Adrenal gland (tissue), 12 donors: ENCODE measurements around the gene TIMM17A. TPM values are rescaled to one million over a fixed set of nuclear protein-coding genes. Genes with fewer than 3 reads are reported as not detected.

Experiments
- DNase-seq, 7 donors: peaks; one replicate each; pipeline ENCODE4 v3.0.0-alpha.2; 2019 to 2020
- H3K27ac ChIP-seq, 5 donors: fragments of 200-600 bp; sonication (generic) in 4 of 5; 1 replicate in 3 of 5; 2 replicates in 2 of 5; pipeline versions ENCODE4 v1.5.1 to v1.8.0; 2016 to 2020; ENCODE audit warnings: mild to moderate bottlenecking in 1 of 5
- H3K27me3 ChIP-seq: fragments of 200-600 bp; 2 replicates; pipeline ENCODE4 v1.8.0; 2021
- H3K36me3 ChIP-seq, 2 donors: fragments of 200-600 bp; replicated peaks in 1 of 2; 1 replicate in 1 of 2; 2 replicates in 1 of 2; pipeline versions ENCODE4 v1.5.1 to v1.8.0; 2018 to 2022
- H3K4me1 ChIP-seq, 2 donors: fragments of 200-600 bp; replicated peaks in 1 of 2; 1 replicate in 1 of 2; 2 replicates in 1 of 2; pipeline versions ENCODE4 v1.5.1 to v1.8.0; 2018 to 2021
- H3K4me3 ChIP-seq, 4 donors: fragments of 200-600 bp; sonication (generic) in 3 of 4; one replicate each; pipeline ENCODE4 v1.5.1; 2016 to 2018
- H3K9me3 ChIP-seq, 3 donors: fragments of 200-600 bp; sonication (generic) in 1 of 3; replicated peaks in 1 of 3; 1 replicate in 2 of 3; 2 replicates in 1 of 3; pipeline versions ENCODE4 v1.5.1 to v1.8.0; 2016 to 2021
- CTCF ChIP-seq, 6 experiments: fragments of 450-650 bp in 4 of 6; fragments of 200-600 bp in 2 of 6; sonication (generic) in 1 of 6; IDR thresholded peaks; 1 replicate in 5 of 6; 2 replicates in 1 of 6; pipeline versions ENCODE4 v1.5.1 to v1.8.0; 2016 to 2021; ENCODE audit warnings: antibody characterized with exemption in 6 of 6, mild to moderate bottlenecking in 2 of 6, moderate library complexity in 1 of 6
- POLR2A ChIP-seq, 2 donors: fragments of 450-650 bp; IDR thresholded peaks; one replicate each; pipeline ENCODE4 v1.6.1; 2017; ENCODE audit warnings: antibody characterized with exemption in 2 of 2, mild to moderate bottlenecking in 2 of 2, moderate library complexity in 1 of 2
- WGBS, 4 donors: extraction: QIAGEN DNeasy Blood & Tissue Kit in 2 of 4; methylation state at CpG; one replicate each; pipeline versions ENCODE4 v1.1.5 to v1.1.7; 2013 to 2017; 5-methylcytosine and 5-hydroxymethylcytosine counted together
- intact Hi-C, 2 donors: fragments of 100-400 bp; cut with DNase I; formaldehyde crosslinking; loops; one replicate each; pipeline versions ENCODE4 v1.14.1 to v1.15.0; 2022 to 2023
- polyA plus RNA-seq, 3 donors: library from polyadenylated mRNA; stranded (reverse); fragments of 200-250 nt in 2 of 3; fragments of 350-450 nt in 1 of 3; fragmentation: Illumina TruSeq in 1 of 3; extraction: RNeasy Lipid Tissue Mini Kit (QIAGEN cat#74804) in 1 of 3; gene quantifications; one replicate each; pipeline ENCODE4 v1.2.3, GENCODE V29; 2013 to 2014
- total RNA-seq, 9 donors: library from RNA; depleted of rRNA in 4 of 9; stranded (reverse); fragments of >200 nt in 4 of 9; fragments of 120-200 nt in 1 of 9; fragmentation: NEBNext Ultra II Directional in 1 of 9; extraction: Animal tissue kit (Norgen Biotek cat#: 25700) in 1 of 9; gene quantifications; one replicate each; pipeline versions ENCODE4 v1.1.0 to v1.2.4, GENCODE V29; 2013 to 2023
- donor health status: healthy with polysubstance abuse.
- donor health status: Bipolar disorder and iron deficiency.
- donor health status: DM: yes; HTN: yes; CAD: no.
- donor health status: DM: no; HTN: no; CAD: no.
- donor health status: DM: no; HTN: no; CAD: no.
- donor health status: DM: yes; HTN: yes; CAD: no.

The TIMM17A gene
- total and polyA plus RNA-seq, 12 donors: 26.3 to 178 (median 47.6) TPM

GRCh38 chr1:201911826-201912571 is 43.3 kb upstream of the TIMM17A start:
- Histone ChIP-seq H3K9me3 (no peaks in the 10 kb centered on the region), H3K36me3 (no peaks in the 10 kb centered on the region), H3K4me1 (peaks cover 8 to 12% of the 10 kb centered on the region in 2 donors), H3K27me3 (no peaks in the 10 kb centered on the region), H3K27ac (peak overlapping the region in 1 of 5 donors; percentile 60), H3K4me3 (no peak overlapping the region)
- intact Hi-C loops: no loop called here
- TF ChIP-seq POLR2A (IDR thresholded peaks at IDR 0.05): no peak
- TF ChIP-seq CTCF (IDR thresholded peaks at IDR 0.05): no peak
- no peak for DNase-seq
- WGBS, 4 donors: 79 to 87% (median 83%) methylated on average over 4 of the region's 4 CpGs

DNA sequence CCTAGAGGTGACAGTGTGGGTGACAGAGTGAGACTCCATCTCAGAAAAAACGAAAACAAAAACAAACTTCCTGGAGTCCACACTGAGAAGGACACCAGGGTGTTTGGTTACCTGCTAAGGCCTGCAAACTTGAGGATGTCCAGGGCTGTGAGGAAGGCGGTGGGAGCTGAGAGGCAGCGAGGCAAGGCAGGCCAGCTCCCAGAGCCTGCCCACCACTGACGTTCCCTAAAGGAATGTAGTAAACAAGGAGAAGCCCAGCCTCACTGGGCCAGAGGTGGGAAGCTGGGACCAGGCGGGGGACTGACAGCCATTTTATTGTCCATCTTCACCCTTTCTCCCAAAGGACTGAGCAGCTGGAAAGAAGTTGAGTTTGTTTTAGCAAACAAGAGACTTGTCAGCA is 42.5 kb upstream of the TIMM17A start:
- no peak overlapping the region for H3K4me3 ChIP-seq

DNA sequence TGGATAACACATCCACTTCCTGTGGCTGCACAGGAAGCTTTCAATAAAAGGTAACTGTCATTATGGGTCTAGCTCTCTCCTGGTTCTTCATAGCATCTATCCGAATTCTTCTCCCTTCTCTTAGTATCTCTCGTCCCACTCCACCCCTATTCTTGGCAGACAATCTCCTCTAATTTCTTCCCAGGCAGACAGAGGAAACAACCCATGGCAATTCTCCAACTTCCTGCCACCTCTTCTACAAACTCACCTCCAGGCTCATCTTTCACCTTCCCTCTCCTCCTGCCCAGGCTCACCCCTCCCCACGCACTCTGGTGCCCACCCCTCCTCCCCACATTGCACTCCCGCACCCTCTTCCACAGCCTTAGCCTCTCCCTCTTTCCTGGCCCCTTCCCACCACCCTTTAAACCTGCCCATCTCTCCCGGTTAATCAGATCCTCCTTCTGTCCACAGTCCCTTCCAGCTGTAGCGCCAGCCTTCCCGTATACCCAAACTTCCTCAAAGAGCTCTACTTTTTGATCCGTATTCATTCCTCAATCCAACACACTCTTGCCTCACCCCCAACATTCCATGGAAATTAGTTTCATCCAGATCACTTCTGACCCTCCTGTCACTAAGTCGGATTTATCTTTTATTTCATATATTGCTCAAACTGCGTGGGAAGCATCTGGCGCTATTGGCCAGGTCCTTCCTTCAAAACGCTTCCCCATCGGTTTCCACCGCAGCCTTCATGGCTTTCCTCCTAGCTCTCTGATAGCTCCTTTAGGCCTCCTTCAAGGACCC is 40.7 kb upstream of the TIMM17A start:
- peak overlapping the region in 1 of 5 donors; percentile 86 for H3K27ac ChIP-seq
- no peaks in the 10 kb centered on the region for H3K9me3 ChIP-seq
- no peak for DNase-seq
- H3K27me3 ChIP-seq: no peaks in the 10 kb centered on the region
- H3K4me1 ChIP-seq: peaks cover 23 to 31% of the 10 kb centered on the region in 2 donors
- TF ChIP-seq POLR2A (IDR thresholded peaks at IDR 0.05) (no peak), CTCF (IDR thresholded peaks at IDR 0.05) (no peak)
- intact Hi-C loops: no loop called here
- 76 to 86% (median 78%) methylated on average over 13 to 14 of the region's 14 CpGs for WGBS, 4 donors
- no peak overlapping the region for H3K4me3 ChIP-seq
- H3K36me3 ChIP-seq: no peaks in the 10 kb centered on the region

More for the DNA sequence above, 42.5 kb upstream of the TIMM17A start:
- intact Hi-C loops: no loop called here
- H3K4me1 ChIP-seq: peaks cover 16 to 20% of the 10 kb centered on the region in 2 donors
- peak overlapping the region in 1 of 5 donors; percentile 60 for H3K27ac ChIP-seq
- no peak for TF ChIP-seq POLR2A (IDR thresholded peaks at IDR 0.05)
- TF ChIP-seq CTCF (IDR thresholded peaks at IDR 0.05): no peak
- H3K27me3 ChIP-seq: no peaks in the 10 kb centered on the region
- no peaks in the 10 kb centered on the region for H3K9me3 ChIP-seq
- DNase-seq: no peak
- H3K36me3 ChIP-seq: no peaks in the 10 kb centered on the region
- WGBS, 4 donors: 74 to 81% (median 77%) methylated on average over 5 of the region's 5 CpGs

DNA sequence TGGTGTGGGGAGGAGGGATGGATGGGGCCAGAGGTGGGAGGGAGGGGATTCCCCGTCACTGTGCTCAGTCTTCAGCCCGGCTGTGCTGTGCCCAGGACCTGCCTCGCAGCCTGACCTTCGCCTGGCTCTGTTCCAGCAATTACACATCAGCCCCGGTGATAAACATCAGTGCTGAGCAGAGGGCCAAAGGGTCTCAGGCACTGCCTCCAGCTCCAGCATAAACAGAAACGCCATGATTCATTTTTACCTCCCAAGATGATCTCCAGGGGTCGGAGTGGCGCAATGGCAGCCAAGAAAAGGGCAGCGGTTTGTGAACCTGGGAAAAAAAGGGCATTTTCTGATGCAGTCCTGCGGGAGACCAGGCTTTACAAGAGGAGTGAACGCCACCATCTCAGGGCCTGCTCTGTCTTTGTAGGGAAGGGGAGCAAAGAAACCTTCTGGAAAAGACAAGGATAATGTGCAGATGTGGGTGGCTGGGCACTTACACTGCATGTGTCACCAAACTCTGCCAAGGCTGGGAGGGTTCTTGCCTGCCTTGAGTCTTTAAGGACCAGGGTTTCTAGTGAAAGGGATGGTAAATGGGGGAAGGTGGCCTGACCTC is 38.6 kb upstream of the TIMM17A start:
- peak overlapping the region in 1 of 4 donors; percentile 25 for H3K4me3 ChIP-seq
- TF ChIP-seq POLR2A (IDR thresholded peaks at IDR 0.05) (no peak), CTCF (IDR thresholded peaks at IDR 0.05) (no peak)
- H3K36me3 ChIP-seq: no peaks in the 10 kb centered on the region
- intact Hi-C loops: no loop called here
- H3K4me1 ChIP-seq: peaks cover 30 to 41% of the 10 kb centered on the region in 2 donors
- H3K9me3 ChIP-seq: no peaks in the 10 kb centered on the region
- DNase-seq: peak; percentile 80 to 95 (median 92)
- WGBS, 4 donors: 16 to 24% (median 17%) methylated on average over 11 of the region's 11 CpGs
- no peaks in the 10 kb centered on the region for H3K27me3 ChIP-seq
- peak overlapping the region in 4 of 5 donors; percentile 38 to 86 (median 62) for H3K27ac ChIP-seq
